22Rv1 (cell line): ENCODE data around the gene CHCHD4.
A peak's percentile ranks its signal among the peaks of the same experiment; 100 is the strongest.
"Not testable (repeated sequence)": the region's sequence is repeated elsewhere in the genome, so short reads cannot be mapped to it uniquely, and the experiment has no call there.

ENCODE experiments used
- H3K27ac ChIP-seq: fragments of 450-650 bp; 2 replicates; pipeline ENCODE4 v1.5.1; 2017
- CTCF ChIP-seq: fragments of 450-650 bp; IDR thresholded peaks from 2 replicates; pipeline ENCODE4 v1.5.1; 2017; ENCODE audit warnings: mild to moderate bottlenecking
- ZFX ChIP-seq: fragments of 450-650 bp; IDR thresholded peaks from 2 replicates; pipeline ENCODE4 v1.6.1; 2017; ENCODE audit warnings: antibody characterized with exemption, borderline replicate concordance

The CHCHD4 gene

GRCh38 chr3:14096742-14097141, 27.9 kb downstream of the CHCHD4 start:
- TF ChIP-seq CTCF (peak; percentile 8; the same call in 1 of the 2 replicates), ZFX (no peak)
- no peak overlapping the region for H3K27ac ChIP-seq

GRCh38 chr3:14093831-14094230, 30.8 kb downstream of the CHCHD4 start:
- H3K27ac ChIP-seq: no peak overlapping the region

GRCh38 chr3:14092464-14092863, 32.2 kb downstream of the CHCHD4 start:
- TF ChIP-seq ZFX: no peak
- TF ChIP-seq CTCF: no peak
- no peak overlapping the region for H3K27ac ChIP-seq

More at GRCh38 chr3:14093831-14094230, 30.8 kb downstream of the CHCHD4 start:
- no peak for TF ChIP-seq ZFX
- no peak for TF ChIP-seq CTCF

GRCh38 chr3:14091959-14092358, 32.7 kb downstream of the CHCHD4 start:
- not testable (repeated sequence) for H3K27ac ChIP-seq

- H3K27ac ChIP-seq: not testable (repeated sequence)
Measured at GRCh38 chr3:14087461-14087860, 37.2 kb downstream of the CHCHD4 start.

GRCh38 chr3:14082108-14082657, 42.5 kb downstream of the CHCHD4 start:
- no peak overlapping the region for H3K27ac ChIP-seq

GRCh38 chr3:14077310-14077709, 47.4 kb downstream of the CHCHD4 start:
- TF ChIP-seq ZFX: no peak
- no peak for TF ChIP-seq CTCF

More at GRCh38 chr3:14082108-14082657, 42.5 kb downstream of the CHCHD4 start:
- TF ChIP-seq ZFX (no peak), CTCF (no peak)

GRCh38 chr3:14075233-14075632, 49.4 kb downstream of the CHCHD4 start:
- not testable (repeated sequence) for H3K27ac ChIP-seq

More at GRCh38 chr3:14077310-14077709, 47.4 kb downstream of the CHCHD4 start:
- no peak overlapping the region for H3K27ac ChIP-seq

GRCh38 chr3:14064910-14065309, 59.8 kb downstream of the CHCHD4 start:
- no peak for TF ChIP-seq CTCF
- no peak for TF ChIP-seq ZFX
- no peak overlapping the region for H3K27ac ChIP-seq
